Measurements from ENCODE around the gene CEP128.
A peak's percentile ranks its signal among the peaks of the same experiment; 100 is the strongest.

CEP128 gene

GRCh38 chr14:80941241-80942185 lies at the start of gene CEP128:
TSS of gene CEP128 (minus strand) at chr14:80941738.
- Mint-ChIP-seq H3K27me3 (peaks cover 1% of the 10 kb centered on the region), H3K4me1 (peaks cover 10% of the 10 kb centered on the region), H3K27ac (peak within 1 kb of the TSS; percentile 58), H3K9me3 (no peaks in the 10 kb centered on the region), H3K4me3 (peak within 1 kb of the TSS; percentile 90), H3K36me3 (no peaks in the 10 kb centered on the region)
- DNase-seq (ENCODE audit: low spot score in 2 of 2) (peak; percentile 51 to 58), ATAC-seq (ENCODE audit: low read depth) (peak; percentile 93)

GRCh38 chr14:80988735-80989429 lies 47.3 kb upstream of the CEP128 start:
- ATAC-seq (ENCODE audit: low read depth): peak; percentile 41
- no peaks in the 10 kb centered on the region for H3K9me3 Mint-ChIP-seq
- no peak overlapping the region for H3K27ac Mint-ChIP-seq
- no peaks in the 10 kb centered on the region for H3K36me3 Mint-ChIP-seq
- DNase-seq (ENCODE audit: low spot score in 2 of 2): no peak
- peaks cover 1% of the 10 kb centered on the region for H3K27me3 Mint-ChIP-seq
- H3K4me1 Mint-ChIP-seq: no peaks in the 10 kb centered on the region
- H3K4me3 Mint-ChIP-seq: no peak overlapping the region

GRCh38 chr14:80988192-80988591 lies 46.7 kb upstream of the CEP128 start:
- Mint-ChIP-seq H3K27me3 (peaks cover 2% of the 10 kb centered on the region), H3K9me3 (no peaks in the 10 kb centered on the region), H3K4me3 (no peak overlapping the region), H3K4me1 (no peaks in the 10 kb centered on the region), H3K27ac (no peak overlapping the region), H3K36me3 (no peaks in the 10 kb centered on the region)
- ATAC-seq (ENCODE audit: low read depth) (no peak), DNase-seq (ENCODE audit: low spot score in 2 of 2) (no peak)

GRCh38 chr14:80987235-80988032 lies 45.9 kb upstream of the CEP128 start:
- H3K4me3 Mint-ChIP-seq: no peak overlapping the region
- H3K36me3 Mint-ChIP-seq: no peaks in the 10 kb centered on the region
- ATAC-seq (ENCODE audit: low read depth) (peak; percentile 76), DNase-seq (ENCODE audit: low spot score in 2 of 2) (peak; percentile 53 to 75)
- H3K27ac Mint-ChIP-seq: no peak overlapping the region
- H3K4me1 Mint-ChIP-seq: no peaks in the 10 kb centered on the region
- peaks cover 2% of the 10 kb centered on the region for H3K27me3 Mint-ChIP-seq
- no peaks in the 10 kb centered on the region for H3K9me3 Mint-ChIP-seq

- DNase-seq (ENCODE audit: low spot score in 2 of 2) (no peak), ATAC-seq (ENCODE audit: low read depth) (no peak)
- Mint-ChIP-seq H3K4me1 (peaks cover 2% of the 10 kb centered on the region), H3K36me3 (no peaks in the 10 kb centered on the region), H3K27me3 (peaks cover 13% of the 10 kb centered on the region), H3K9me3 (no peaks in the 10 kb centered on the region), H3K27ac (no peak overlapping the region), H3K4me3 (no peak overlapping the region)
Observed at GRCh38 chr14:80982711-80983110, 41.2 kb upstream of the CEP128 start.

- DNase-seq (ENCODE audit: low spot score in 2 of 2) (no peak), ATAC-seq (ENCODE audit: low read depth) (no peak)
- H3K4me1 Mint-ChIP-seq: peaks cover 2% of the 10 kb centered on the region
- no peaks in the 10 kb centered on the region for H3K36me3 Mint-ChIP-seq
- H3K27me3 Mint-ChIP-seq: peaks cover 13% of the 10 kb centered on the region
- H3K9me3 Mint-ChIP-seq: no peaks in the 10 kb centered on the region
- H3K4me3 Mint-ChIP-seq: no peak overlapping the region
- no peak overlapping the region for H3K27ac Mint-ChIP-seq
Observed at GRCh38 chr14:80981673-80982072, 40.1 kb upstream of the CEP128 start.

GRCh38 chr14:80981156-80981555 lies 39.6 kb upstream of the CEP128 start:
- no peak for ATAC-seq (ENCODE audit: low read depth)
- Mint-ChIP-seq H3K9me3 (no peaks in the 10 kb centered on the region), H3K27ac (no peak overlapping the region), H3K4me3 (no peak overlapping the region), H3K27me3 (peaks cover 16% of the 10 kb centered on the region), H3K4me1 (peaks cover 2% of the 10 kb centered on the region), H3K36me3 (no peaks in the 10 kb centered on the region)
- no peak for DNase-seq (ENCODE audit: low spot score in 2 of 2)

GRCh38 chr14:80979951-80980350 lies 38.4 kb upstream of the CEP128 start:
- Mint-ChIP-seq H3K4me1 (peaks cover 2% of the 10 kb centered on the region), H3K4me3 (no peak overlapping the region), H3K9me3 (no peaks in the 10 kb centered on the region), H3K27me3 (peaks cover 16% of the 10 kb centered on the region), H3K27ac (no peak overlapping the region), H3K36me3 (no peaks in the 10 kb centered on the region)
- no peak for ATAC-seq (ENCODE audit: low read depth)
- no peak for DNase-seq (ENCODE audit: low spot score in 2 of 2)

GRCh38 chr14:80978403-80978802 lies 36.9 kb upstream of the CEP128 start:
- Mint-ChIP-seq H3K27ac (no peak overlapping the region), H3K4me1 (peaks cover 2% of the 10 kb centered on the region), H3K27me3 (peaks cover 18% of the 10 kb centered on the region), H3K4me3 (no peak overlapping the region), H3K9me3 (no peaks in the 10 kb centered on the region), H3K36me3 (no peaks in the 10 kb centered on the region)
- no peak for DNase-seq (ENCODE audit: low spot score in 2 of 2)
- no peak for ATAC-seq (ENCODE audit: low read depth)

- Mint-ChIP-seq H3K9me3 (no peaks in the 10 kb centered on the region), H3K27ac (no peak overlapping the region), H3K27me3 (peaks cover 19% of the 10 kb centered on the region), H3K36me3 (no peaks in the 10 kb centered on the region), H3K4me1 (peaks cover 2% of the 10 kb centered on the region), H3K4me3 (no peak overlapping the region)
- DNase-seq (ENCODE audit: low spot score in 2 of 2) (no peak), ATAC-seq (ENCODE audit: low read depth) (no peak)
Observed at GRCh38 chr14:80977221-80977620, 35.7 kb upstream of the CEP128 start.

- Mint-ChIP-seq H3K36me3 (no peaks in the 10 kb centered on the region), H3K9me3 (no peaks in the 10 kb centered on the region), H3K27me3 (peaks cover 12% of the 10 kb centered on the region), H3K4me3 (no peak overlapping the region), H3K4me1 (peaks cover 2% of the 10 kb centered on the region), H3K27ac (no peak overlapping the region)
- DNase-seq (ENCODE audit: low spot score in 2 of 2): no peak
- ATAC-seq (ENCODE audit: low read depth): no peak
Observed at GRCh38 chr14:80974679-80975078, 33.1 kb upstream of the CEP128 start.

- Mint-ChIP-seq H3K27me3 (peaks cover 11% of the 10 kb centered on the region), H3K4me3 (no peak overlapping the region), H3K4me1 (peaks cover 2% of the 10 kb centered on the region), H3K36me3 (no peaks in the 10 kb centered on the region), H3K9me3 (no peaks in the 10 kb centered on the region), H3K27ac (no peak overlapping the region)
- no peak for ATAC-seq (ENCODE audit: low read depth)
- DNase-seq (ENCODE audit: low spot score in 2 of 2): no peak
Observed at GRCh38 chr14:80973931-80974641, 32.5 kb upstream of the CEP128 start.

- no peak overlapping the region for H3K27ac Mint-ChIP-seq
- peaks cover 3% of the 10 kb centered on the region for H3K4me1 Mint-ChIP-seq
- H3K4me3 Mint-ChIP-seq: no peak overlapping the region
- H3K9me3 Mint-ChIP-seq: no peaks in the 10 kb centered on the region
- DNase-seq (ENCODE audit: low spot score in 2 of 2): no peak
- H3K27me3 Mint-ChIP-seq: no peaks in the 10 kb centered on the region
- H3K36me3 Mint-ChIP-seq: no peaks in the 10 kb centered on the region
- ATAC-seq (ENCODE audit: low read depth): no peak
Observed at GRCh38 chr14:80965037-80965436, 23.5 kb upstream of the CEP128 start.

All from memory B cell (primary cell).